BE2C (cell line): Measurements from ENCODE around the gene RBM12.

Experiments used
- DNase-seq: peaks from one replicate; pipeline ENCODE4 v3.0.0-alpha.2; 2020
- H3K27me3 ChIP-seq: fragments of 250-450 bp; sonication (Bioruptor Pico); 2 replicates; pipeline ENCODE4 v1.5.1; 2020; ENCODE audit warnings: mild to moderate bottlenecking
- H3K36me3 ChIP-seq: fragments of 250-450 bp; sonication (Bioruptor Pico); 2 replicates; pipeline ENCODE4 v1.5.1; 2020; ENCODE audit warnings: mild to moderate bottlenecking
- H3K4me1 ChIP-seq: fragments of 250-450 bp; sonication (Bioruptor Pico); 2 replicates; pipeline ENCODE4 v1.5.1; 2020
- H3K4me3 ChIP-seq: 2 replicates; pipeline ENCODE4 v1.5.1; 2011; ENCODE audit warnings: low read depth, low read length
- H3K9me3 ChIP-seq: fragments of 250-450 bp; sonication (Bioruptor Pico); 2 replicates; pipeline ENCODE4 v1.5.1; 2020
- CTCF ChIP-seq: IDR thresholded peaks from 2 replicates; pipeline ENCODE4 v1.5.1; 2012; ENCODE audit warnings: mild to moderate bottlenecking, low read depth, low read length

RBM12 gene

GRCh38 chr20:35652641-35653429, 11.9 kb downstream of the RBM12 start:
- H3K27me3 ChIP-seq: no peaks in the 10 kb centered on the region
- H3K4me3 ChIP-seq: no peak overlapping the region
- no peak for TF ChIP-seq CTCF
- H3K4me1 ChIP-seq: no peaks in the 10 kb centered on the region
- H3K36me3 ChIP-seq: peaks cover 46% of the 10 kb centered on the region
- no peaks in the 10 kb centered on the region for H3K9me3 ChIP-seq
- no peak for DNase-seq

GRCh38 chr20:35651958-35652357, 12.7 kb downstream of the RBM12 start:
- H3K9me3 ChIP-seq: no peaks in the 10 kb centered on the region

GRCh38 chr20:35650632-35651031, 14.1 kb downstream of the RBM12 start:
- Histone ChIP-seq H3K36me3 (peaks cover 42% of the 10 kb centered on the region), H3K4me3 (no peak overlapping the region), H3K4me1 (no peaks in the 10 kb centered on the region), H3K9me3 (no peaks in the 10 kb centered on the region), H3K27me3 (no peaks in the 10 kb centered on the region)
- no peak for TF ChIP-seq CTCF
- DNase-seq: no peak

More at GRCh38 chr20:35651958-35652357, 12.7 kb downstream of the RBM12 start:
- no peak for DNase-seq
- no peaks in the 10 kb centered on the region for H3K4me1 ChIP-seq
- no peak overlapping the region for H3K4me3 ChIP-seq
- no peaks in the 10 kb centered on the region for H3K27me3 ChIP-seq
- peaks cover 46% of the 10 kb centered on the region for H3K36me3 ChIP-seq
- TF ChIP-seq CTCF: no peak

- Histone ChIP-seq H3K4me1 (no peaks in the 10 kb centered on the region), H3K4me3 (no peak overlapping the region), H3K27me3 (no peaks in the 10 kb centered on the region), H3K9me3 (no peaks in the 10 kb centered on the region), H3K36me3 (peaks cover 29% of the 10 kb centered on the region)
- DNase-seq: no peak
- TF ChIP-seq CTCF: no peak
Measured at GRCh38 chr20:35648836-35649235, 15.9 kb downstream of the RBM12 start.

- TF ChIP-seq CTCF: no peak
- Histone ChIP-seq H3K4me1 (no peaks in the 10 kb centered on the region), H3K9me3 (no peaks in the 10 kb centered on the region), H3K36me3 (peaks cover 6% of the 10 kb centered on the region), H3K27me3 (no peaks in the 10 kb centered on the region), H3K4me3 (no peak overlapping the region)
- DNase-seq: no peak
Measured at GRCh38 chr20:35644806-35645205, 19.9 kb downstream of the RBM12 start.

- no peak for DNase-seq
- Histone ChIP-seq H3K9me3 (no peaks in the 10 kb centered on the region), H3K36me3 (peaks cover 6% of the 10 kb centered on the region), H3K4me1 (no peaks in the 10 kb centered on the region), H3K27me3 (no peaks in the 10 kb centered on the region), H3K4me3 (no peak overlapping the region)
- TF ChIP-seq CTCF: no peak
Measured at GRCh38 chr20:35643045-35643444, 21.7 kb downstream of the RBM12 start.
